HepG2 (cell line): Measurements from ENCODE around the gene BTAF1.

Experiments
- AFF4 ChIP-seq: sonication (generic); formaldehyde crosslinking; IDR thresholded peaks from 2 replicates; pipeline ENCODE4 v1.4.0; 2020; ENCODE audit warnings: missing genetic modification reagents
- ISL2 ChIP-seq: sonication (generic); formaldehyde crosslinking; IDR thresholded peaks from 2 replicates; pipeline ENCODE4 v1.5.0; 2020; ENCODE audit warnings: missing genetic modification reagents
- POLR2A ChIP-seq, 2 experiments: IDR thresholded peaks; 2 replicates each; pipeline ENCODE4 v1.6.1; 2011; ENCODE audit warnings: low read depth in 2 of 2, low read length in 2 of 2, mild to moderate bottlenecking in 1 of 2, moderate library complexity in 1 of 2; ENCODE audit not compliant: insufficient read depth in 1 of 2
- TCF7L2 ChIP-seq: IDR thresholded peaks from 2 replicates; pipeline ENCODE4 v1.6.1; 2011; ENCODE audit warnings: mild to moderate bottlenecking, low read depth, low read length, moderate library complexity

GRCh38 chr10:91887272-91888076 lies 36.1 kb upstream of the BTAF1 start:
- TF ChIP-seq AFF4 (no peak), TCF7L2 (no peak), ISL2 (CRISPR knock-in tag) (no peak), POLR2A (IDR thresholded peaks at IDR 0.05; ENCODE audit: insufficient read depth in 1 of 2, low read depth in 2 of 2, low read length in 2 of 2) (no peak)
